Measurements from ENCODE around the gene SLC22A1.
A peak's percentile ranks its signal among the peaks of the same experiment; 100 is the strongest.
"Not testable (repeated sequence)": the region's sequence is repeated elsewhere in the genome, so short reads cannot be mapped to it uniquely, and the experiment has no call there.

SLC22A1 gene

GRCh38 chr6:160121558-160121957 lies at the start of gene SLC22A1:
Gene SLC22A1 (plus strand): TSS chr6:160121815. CDS start chr6:160121936, 121 bp downstream.
- FAIRE-seq, result no peak

- FAIRE-seq, result no peak
Observed at GRCh38 chr6:160073272-160073671, 48.3 kb upstream of the SLC22A1 start.

GRCh38 chr6:160076009-160076408 lies 45.6 kb upstream of the SLC22A1 start:
- no peak for FAIRE-seq

DNA sequence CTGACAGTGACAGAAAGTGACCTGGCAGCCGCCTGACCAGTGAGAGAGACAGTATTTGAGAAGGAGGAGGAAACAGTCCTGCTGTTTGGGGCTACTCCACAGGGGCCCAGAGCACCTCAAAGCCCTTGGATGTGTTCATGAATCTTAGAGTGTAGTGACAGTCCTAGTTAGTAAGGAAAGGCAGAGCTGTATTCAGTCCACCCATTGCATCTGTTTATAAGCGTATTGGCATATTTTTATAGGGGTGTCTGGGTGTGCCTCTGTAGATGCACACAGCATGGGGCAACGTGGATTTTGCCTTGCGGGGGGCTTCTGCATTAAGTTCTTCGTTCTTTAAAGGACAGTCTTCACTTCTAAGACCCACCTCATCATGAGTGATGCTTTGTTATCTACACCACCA lies 44.6 kb upstream of the SLC22A1 start:
- no peak for FAIRE-seq

- FAIRE-seq, result no peak
Observed at GRCh38 chr6:160077526-160077925, 44.1 kb upstream of the SLC22A1 start.

DNA sequence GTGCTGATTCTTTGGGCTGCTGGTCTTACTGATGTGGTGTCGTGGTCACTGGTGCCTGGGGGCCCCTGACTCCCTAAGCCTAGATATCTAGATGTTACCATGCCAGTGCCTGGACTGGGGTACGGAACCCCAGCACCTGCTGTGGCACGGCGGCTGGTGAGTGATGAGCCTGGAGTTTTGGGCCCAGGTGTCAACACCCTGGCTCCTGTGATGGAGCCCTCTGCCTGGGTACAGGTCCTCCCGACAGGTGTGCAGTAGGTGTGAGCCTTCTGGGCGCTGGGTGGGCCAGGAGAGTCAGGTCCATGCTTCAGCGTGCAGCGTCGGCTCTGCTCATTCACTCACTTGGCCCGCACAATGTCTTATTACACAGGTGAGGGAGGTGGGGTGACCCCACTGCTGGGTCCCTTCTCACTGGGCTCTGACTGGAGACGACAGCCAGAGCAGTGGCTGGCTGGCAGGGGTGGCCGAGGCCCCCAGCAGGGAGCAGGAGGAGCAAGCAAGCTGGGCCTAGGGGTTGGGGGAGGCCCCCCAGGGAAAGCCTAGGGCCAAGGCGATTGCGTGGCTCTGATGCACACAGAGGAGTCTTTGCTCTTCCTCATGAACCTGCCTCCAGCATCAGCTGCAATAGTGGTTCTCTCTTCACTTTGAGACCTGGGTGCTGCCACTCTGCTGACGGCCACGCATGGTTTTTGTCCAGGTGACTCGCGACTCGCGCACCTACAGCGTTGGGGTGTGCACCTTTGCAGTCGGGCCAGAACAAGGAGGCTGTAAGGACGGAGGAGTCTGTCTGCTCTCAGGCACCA lies 42.5 kb upstream of the SLC22A1 start:
- FAIRE-seq, result no peak

- no peak for FAIRE-seq
Observed at GRCh38 chr6:160079686-160080043, 42.0 kb upstream of the SLC22A1 start.

GRCh38 chr6:160080097-160080496 lies 41.5 kb upstream of the SLC22A1 start:
- FAIRE-seq, result no peak

- FAIRE-seq, result no peak
Observed at GRCh38 chr6:160081398-160081797, 40.2 kb upstream of the SLC22A1 start.

- no peak for FAIRE-seq
Observed at GRCh38 chr6:160082627-160083026, 39.0 kb upstream of the SLC22A1 start.

GRCh38 chr6:160084198-160084776 lies 37.3 kb upstream of the SLC22A1 start:
- no peak for FAIRE-seq

DNA sequence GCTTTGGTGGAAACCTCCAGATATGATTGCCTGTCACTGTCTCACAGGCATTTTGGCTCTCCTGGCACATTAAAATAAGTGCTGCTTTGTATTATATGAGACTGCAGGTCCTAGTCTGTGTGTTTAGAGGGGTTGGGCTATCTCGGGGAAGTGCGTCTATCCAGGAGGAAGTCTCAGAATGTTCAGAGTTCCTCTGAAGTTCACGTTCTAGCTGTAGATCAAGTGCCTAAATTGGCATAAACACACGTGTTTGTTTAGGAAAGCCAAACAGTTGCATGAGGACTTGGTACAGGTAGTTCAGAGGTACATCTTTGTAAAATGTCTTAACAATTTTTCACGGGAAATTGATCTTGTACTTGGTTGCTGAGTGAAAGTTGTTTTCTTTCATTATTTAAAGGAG lies 36.4 kb upstream of the SLC22A1 start:
- FAIRE-seq, result no peak

GRCh38 chr6:160085713-160086505 lies 35.7 kb upstream of the SLC22A1 start:
- FAIRE-seq, result no peak

GRCh38 chr6:160086754-160087153 lies 34.9 kb upstream of the SLC22A1 start:
- FAIRE-seq, result no peak

- FAIRE-seq, result peak; percentile 53
Observed at GRCh38 chr6:160088069-160088783, 33.4 kb upstream of the SLC22A1 start.

- FAIRE-seq, result no peak
Observed at GRCh38 chr6:160088784-160089533, 32.7 kb upstream of the SLC22A1 start.

- no peak for FAIRE-seq
Observed at GRCh38 chr6:160089534-160089897, 32.1 kb upstream of the SLC22A1 start.

DNA sequence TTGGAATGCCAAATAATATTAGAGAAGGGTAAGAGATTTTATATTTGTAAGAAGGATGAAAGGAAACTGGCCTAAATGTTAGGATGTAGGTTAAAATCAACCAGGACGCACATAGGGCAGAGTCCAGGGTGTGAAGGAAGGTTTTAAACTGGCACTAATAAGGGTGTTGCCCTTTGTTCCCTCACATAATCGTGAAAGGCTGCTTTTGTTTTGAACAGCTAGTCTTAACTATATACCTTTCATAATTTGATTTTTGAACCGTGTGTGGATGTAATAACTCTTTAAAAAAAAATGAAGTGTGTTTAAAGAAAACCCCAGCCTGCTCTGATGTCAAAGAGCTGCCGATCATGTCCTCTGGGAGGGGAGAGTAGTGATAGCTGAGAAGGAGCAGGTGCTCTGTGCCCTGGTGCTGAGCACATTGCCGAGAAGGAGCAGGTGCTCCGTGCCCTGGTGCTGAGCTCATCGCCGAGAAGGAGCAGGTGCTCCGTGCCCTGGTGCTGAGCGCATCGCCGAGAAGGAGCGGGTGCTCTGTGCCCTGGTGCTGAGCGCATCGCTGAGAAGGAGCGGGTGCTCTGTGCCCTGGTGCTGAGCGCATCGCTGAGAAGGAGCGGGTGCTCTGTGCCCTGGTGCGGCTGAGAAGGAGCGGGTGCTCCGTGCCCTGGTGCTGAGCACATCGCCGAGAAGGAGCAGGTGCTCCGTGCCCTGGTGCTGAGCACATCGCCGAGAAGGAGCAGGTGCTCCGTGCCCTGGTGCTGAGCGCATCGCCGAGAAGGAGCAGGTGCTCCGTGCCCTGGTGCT lies 31.0 kb upstream of the SLC22A1 start:
- FAIRE-seq, result not testable (repeated sequence)

DNA sequence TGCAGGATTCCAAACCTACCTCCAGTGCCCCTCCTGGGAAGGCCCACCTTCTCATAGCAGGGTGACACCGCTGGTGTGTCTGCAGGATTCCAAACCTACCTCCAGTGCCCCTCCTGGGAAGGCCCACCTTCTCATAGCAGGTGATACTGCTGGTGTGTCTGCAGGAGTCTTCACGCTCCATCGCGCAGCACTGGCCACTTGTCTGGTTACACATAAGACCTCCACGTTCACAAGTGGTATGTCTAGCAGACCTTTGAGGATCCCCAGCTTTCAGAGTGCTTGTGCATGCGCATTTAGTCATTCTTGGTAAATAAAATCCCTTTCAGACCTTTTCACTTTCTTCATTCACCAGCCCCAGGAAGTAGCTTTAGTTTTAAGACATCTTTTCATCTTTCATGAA lies 29.4 kb upstream of the SLC22A1 start:
- not testable (repeated sequence) for FAIRE-seq

GRCh38 chr6:160092602-160093001 lies 29.0 kb upstream of the SLC22A1 start:
- no peak for FAIRE-seq

GRCh38 chr6:160093061-160093460 lies 28.6 kb upstream of the SLC22A1 start:
- no peak for FAIRE-seq
